ENCODE measurements around the gene DLX1. TPM values are rescaled to one million over a fixed set of nuclear protein-coding genes. Genes with fewer than 3 reads are reported as not detected.
A peak's percentile ranks its signal among the peaks of the same experiment; 100 is the strongest.

DLX1 gene
- total and polyA plus RNA-seq, 2 of the 8 experiments (the other 6 are each of a cell fraction or from before 2014, with no cell fraction given) = 0.11 TPM; not detected in 1

- no peak for TF ChIP-seq EZH2 (IDR thresholded peaks at IDR 0.05; ENCODE audit: low read depth, low read length, severe bottlenecking)
- TF ChIP-seq EGR1 (IDR thresholded peaks at IDR 0.05; ENCODE audit: borderline replicate concordance, low read depth, low read length) = no peak
- peak; percentile 8 for TF ChIP-seq ASH2L (IDR thresholded peaks at IDR 0.05; ENCODE audit: low read length)
Observed at GRCh38 chr2:172102391-172103359, 17.4 kb downstream of the DLX1 start, which contains the start of gene DLX2 (continued).

Data from H1 (cell line).